ENCODE measurements around the gene AIG1. TPM values are rescaled to one million over a fixed set of nuclear protein-coding genes. Genes with fewer than 3 reads are reported as not detected.

AIG1 gene
- total RNA-seq, 1 donor from 2014 or later, result 31.3 TPM

DNA sequence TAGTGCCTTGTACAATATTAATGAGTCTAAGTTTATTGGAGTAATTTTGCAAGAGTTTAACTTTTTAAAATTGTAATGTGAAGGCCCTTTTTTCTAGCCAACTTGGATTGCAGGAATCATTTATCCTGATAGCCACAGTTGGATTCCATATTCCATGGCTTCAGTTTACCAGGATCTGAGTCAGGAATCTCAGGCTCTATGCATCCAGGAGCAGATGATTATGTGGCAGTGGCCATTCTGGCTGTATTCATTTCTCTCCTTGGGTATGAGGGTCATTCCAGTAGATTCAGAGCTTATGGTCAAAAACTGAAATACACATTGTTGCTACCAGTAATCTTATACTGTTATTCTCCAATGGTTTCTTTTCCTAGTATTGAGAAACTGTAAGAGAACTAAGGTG lies 2.9 kb downstream of the AIG1 start:
- H3K4me3 Mint-ChIP-seq, result no peak overlapping the region
- no peak for DNase-seq (ENCODE audit: low spot score in 2 of 2, unreplicated experiment in 2 of 2)
- no peaks in the 10 kb centered on the region for H3K36me3 Mint-ChIP-seq
- peaks cover 34% of the 10 kb centered on the region for H3K4me1 Mint-ChIP-seq
- TF ChIP-seq, protein P1, sequence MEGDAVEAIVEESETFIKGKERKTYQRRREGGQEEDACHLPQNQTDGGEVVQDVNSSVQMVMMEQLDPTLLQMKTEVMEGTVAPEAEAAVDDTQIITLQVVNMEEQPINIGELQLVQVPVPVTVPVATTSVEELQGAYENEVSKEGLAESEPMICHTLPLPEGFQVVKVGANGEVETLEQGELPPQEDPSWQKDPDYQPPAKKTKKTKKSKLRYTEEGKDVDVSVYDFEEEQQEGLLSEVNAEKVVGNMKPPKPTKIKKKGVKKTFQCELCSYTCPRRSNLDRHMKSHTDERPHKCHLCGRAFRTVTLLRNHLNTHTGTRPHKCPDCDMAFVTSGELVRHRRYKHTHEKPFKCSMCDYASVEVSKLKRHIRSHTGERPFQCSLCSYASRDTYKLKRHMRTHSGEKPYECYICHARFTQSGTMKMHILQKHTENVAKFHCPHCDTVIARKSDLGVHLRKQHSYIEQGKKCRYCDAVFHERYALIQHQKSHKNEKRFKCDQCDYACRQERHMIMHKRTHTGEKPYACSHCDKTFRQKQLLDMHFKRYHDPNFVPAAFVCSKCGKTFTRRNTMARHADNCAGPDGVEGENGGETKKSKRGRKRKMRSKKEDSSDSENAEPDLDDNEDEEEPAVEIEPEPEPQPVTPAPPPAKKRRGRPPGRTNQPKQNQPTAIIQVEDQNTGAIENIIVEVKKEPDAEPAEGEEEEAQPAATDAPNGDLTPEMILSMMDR (IDR thresholded peaks at IDR 0.05; ENCODE audit: unreplicated experiment), result no peak
- H3K9me3 Mint-ChIP-seq, result peaks cover 3% of the 10 kb centered on the region
- no peaks in the 10 kb centered on the region for H3K27me3 Mint-ChIP-seq (ENCODE audit: low read depth)
- H3K27ac Mint-ChIP-seq, result no peak overlapping the region

GRCh38 chr6:143064271-143064670 lies 3.6 kb downstream of the AIG1 start:
- Mint-ChIP-seq H3K36me3 (no peaks in the 10 kb centered on the region), H3K27ac (no peak overlapping the region), H3K4me1 (peaks cover 29% of the 10 kb centered on the region), H3K27me3 (ENCODE audit: low read depth) (no peaks in the 10 kb centered on the region), H3K4me3 (no peak overlapping the region), H3K9me3 (peaks cover 3% of the 10 kb centered on the region)
- TF ChIP-seq, protein P1 (IDR thresholded peaks at IDR 0.05; ENCODE audit: unreplicated experiment), result no peak
- no peak for DNase-seq (ENCODE audit: low spot score in 2 of 2, unreplicated experiment in 2 of 2)

- no peaks in the 10 kb centered on the region for H3K36me3 Mint-ChIP-seq
- H3K4me1 Mint-ChIP-seq, result peaks cover 22% of the 10 kb centered on the region
- H3K4me3 Mint-ChIP-seq, result no peak overlapping the region
- peaks cover 3% of the 10 kb centered on the region for H3K9me3 Mint-ChIP-seq
- H3K27ac Mint-ChIP-seq, result no peak overlapping the region
- DNase-seq (ENCODE audit: low spot score in 2 of 2, unreplicated experiment in 2 of 2), result no peak
- TF ChIP-seq, protein P1 (IDR thresholded peaks at IDR 0.05; ENCODE audit: unreplicated experiment), result no peak
- H3K27me3 Mint-ChIP-seq (ENCODE audit: low read depth), result no peaks in the 10 kb centered on the region
These were observed 4.4 kb downstream of the AIG1 start for GRCh38 chr6:143064951-143065683.

- TF ChIP-seq, protein P1 (IDR thresholded peaks at IDR 0.05; ENCODE audit: unreplicated experiment), result no peak
- peaks cover 11% of the 10 kb centered on the region for H3K4me1 Mint-ChIP-seq
- H3K9me3 Mint-ChIP-seq, result peaks cover 3% of the 10 kb centered on the region
- no peak for DNase-seq (ENCODE audit: low spot score in 2 of 2, unreplicated experiment in 2 of 2)
- peaks cover 2% of the 10 kb centered on the region for H3K36me3 Mint-ChIP-seq
- no peak overlapping the region for H3K4me3 Mint-ChIP-seq
- H3K27me3 Mint-ChIP-seq (ENCODE audit: low read depth), result no peaks in the 10 kb centered on the region
- no peak overlapping the region for H3K27ac Mint-ChIP-seq
These were observed 7.3 kb downstream of the AIG1 start for GRCh38 chr6:143068001-143068400.

GRCh38 chr6:143074101-143074500 lies 13.4 kb downstream of the AIG1 start:
- H3K36me3 Mint-ChIP-seq, result peaks cover 18% of the 10 kb centered on the region
- TF ChIP-seq, protein P1 (IDR thresholded peaks at IDR 0.05; ENCODE audit: unreplicated experiment), result no peak

More at GRCh38 chr6:143074101-143074500, 13.4 kb downstream of the AIG1 start:
- Mint-ChIP-seq H3K27ac (no peak overlapping the region), H3K9me3 (peaks cover 22% of the 10 kb centered on the region), H3K27me3 (ENCODE audit: low read depth) (no peaks in the 10 kb centered on the region), H3K4me1 (no peaks in the 10 kb centered on the region), H3K4me3 (no peak overlapping the region)
- no peak for DNase-seq (ENCODE audit: low spot score in 2 of 2, unreplicated experiment in 2 of 2)
